GM12878 (cell line): ENCODE results near the gene KEL. TPM values are rescaled to one million over a fixed set of nuclear protein-coding genes. Genes with fewer than 3 reads are reported as not detected.

ENCODE experiments used
- ATAC-seq: fragments of 200-7000 bp; cut with Tn5 transposase; 3 replicates; pipeline ENCODE4 v1.9.1; 2020; ENCODE audit warnings: mild to moderate bottlenecking, moderate library complexity
- BruUV-seq: library from RNA; stranded (reverse); fragments of 400-500 nt; replicated peaks from 2 replicates; lab custom pipeline; 2021; lab: Mats Ljungman, UMichigan
- CTCF ChIA-PET: fragments of 300-600 bp; sonication (Branson Sonifier 250); formaldehyde crosslinking; extraction: SDS; loops from one replicate; lab custom pipeline; 2021; ENCODE audit warnings: inconsistent platforms; lab: Yijun Ruan, JAX
- POLR2A ChIA-PET: fragments of 350-600 bp; formaldehyde crosslinking; extraction: SDS; loops from one replicate; lab custom pipeline; 2021; ENCODE audit warnings: inconsistent platforms; lab: Charles Lee
- RAD21 ChIA-PET: fragments of 300-600 bp; sonication (Branson Sonifier 250); formaldehyde crosslinking; loops from one replicate; lab custom pipeline; 2023; ENCODE audit warnings: antibody characterized with exemption; ENCODE audit not compliant: unreplicated experiment; lab: Charles Lee
- SMC1A ChIA-PET: fragments of 300-600 bp; sonication (Branson Sonifier 250); formaldehyde crosslinking; loops from one replicate; lab custom pipeline; 2023; ENCODE audit not compliant: unreplicated experiment, uncharacterized antibody; lab: Charles Lee
- DNase-seq: peaks from one replicate; pipeline ENCODE4 v3.0.0-alpha.2; 2011; ENCODE audit warnings: low read depth, low spot score
- FAIRE-seq: peaks from 3 replicates; lab custom pipeline; 2011; peaks lifted over from hg19 to GRCh38; lab: Jason Lieb, UNC
- H2AFZ ChIP-seq: 2 replicates; pipeline ENCODE4 v1.6.0; 2011; ENCODE audit warnings: low read depth, low read length, control low read depth; ENCODE audit not compliant: control insufficient read depth
- H3K27ac ChIP-seq: 2 replicates; pipeline ENCODE4 v1.5.1; 2011; ENCODE audit warnings: control low read depth; ENCODE audit not compliant: control insufficient read depth, insufficient read depth
- H3K27me3 ChIP-seq, 2 experiments: replicated peaks in 1 of 2; 2 replicates each; pipeline versions ENCODE4 v1.6.0 to v1.6.1; 2011; ENCODE audit warnings: low read length in 1 of 2; ENCODE audit not compliant: control insufficient read depth in 2 of 2, insufficient read depth in 2 of 2
- H3K36me3 ChIP-seq, 2 experiments: 2 replicates each; pipeline ENCODE4 v1.5.1; 2011; ENCODE audit warnings: low read length in 1 of 2; ENCODE audit not compliant: control insufficient read depth in 2 of 2, insufficient read depth in 2 of 2
- H3K4me1 ChIP-seq: 2 replicates; pipeline ENCODE4 v1.6.1; 2011; ENCODE audit warnings: mild to moderate bottlenecking, low read length, moderate library complexity, mixed read lengths; ENCODE audit not compliant: control insufficient read depth, insufficient read depth
- H3K4me2 ChIP-seq: 2 replicates; pipeline ENCODE4 v1.6.0; 2011; ENCODE audit warnings: control low read depth; ENCODE audit not compliant: control insufficient read depth, insufficient read depth
- H3K4me3 ChIP-seq: fragments of 200-600 bp; sonication (generic); 2 replicates; pipeline ENCODE4 v1.5.1; 2016
- H3K79me2 ChIP-seq: 2 replicates; pipeline ENCODE4 v1.6.0; 2011; ENCODE audit warnings: low read length; ENCODE audit not compliant: control insufficient read depth, insufficient read depth
- H3K9ac ChIP-seq: 2 replicates; pipeline ENCODE4 v1.8.0; 2011; ENCODE audit warnings: low read length, control low read depth, mixed read lengths; ENCODE audit not compliant: control insufficient read depth, insufficient read depth
- H3K9me3 ChIP-seq: replicated peaks from 3 replicates; pipeline ENCODE4 v1.5.1; 2011; ENCODE audit warnings: mild to moderate bottlenecking, low read length; ENCODE audit not compliant: control insufficient read depth, insufficient read depth
- H4K20me1 ChIP-seq: 2 replicates; pipeline ENCODE4 v1.6.0; 2011; ENCODE audit not compliant: control insufficient read depth, insufficient read depth
- BRCA1 ChIP-seq: IDR thresholded peaks from 2 replicates; pipeline ENCODE4 v1.6.1; 2011; ENCODE audit warnings: low read depth, low read length, improper control_type of control experiment
- CBX5 ChIP-seq: sonication (generic); IDR thresholded peaks from 2 replicates; pipeline ENCODE4 v1.6.1; 2016; ENCODE audit warnings: low read depth, moderate library complexity, mild to moderate bottlenecking, inconsistent platforms
- CHD1 ChIP-seq: IDR thresholded peaks from 2 replicates; pipeline ENCODE4 v1.6.1; 2012; ENCODE audit warnings: low read depth, low read length, improper control_type of control experiment
- CHD4 ChIP-seq: fragments of 200-600 bp; sonication (generic); IDR thresholded peaks from 2 replicates; pipeline ENCODE4 v1.6.1; 2016; ENCODE audit warnings: mild to moderate bottlenecking
- HDAC2 ChIP-seq: fragments of 200-600 bp; sonication (generic); IDR thresholded peaks from 2 replicates; pipeline ENCODE4 v1.6.1; 2017
- MTA2 ChIP-seq: fragments of 450-650 bp; IDR thresholded peaks from 2 replicates; pipeline ENCODE4 v1.6.1; 2016; ENCODE audit warnings: low read depth, mild to moderate bottlenecking, moderate library complexity
- MXI1 ChIP-seq: fragments of 150-350 bp; IDR thresholded peaks from 2 replicates; pipeline ENCODE4 v1.6.1; 2011; ENCODE audit warnings: low read depth, mild to moderate bottlenecking, inconsistent platforms, low read length, improper control_type of control experiment
- MYB ChIP-seq: fragments of 150-350 bp; IDR thresholded peaks from 2 replicates; pipeline ENCODE4 v1.6.1; 2014; ENCODE audit warnings: mild to moderate bottlenecking, low read depth, low read length, borderline replicate concordance
- PAX5 ChIP-seq: IDR thresholded peaks from 2 replicates; pipeline ENCODE4 v1.6.1; 2011; ENCODE audit warnings: low read depth, low read length, borderline replicate concordance
- RELA ChIP-seq: fragments of 450-650 bp; IDR thresholded peaks from 2 replicates; pipeline ENCODE4 v1.8.0; 2014; ENCODE audit warnings: borderline replicate concordance; ENCODE audit not compliant: partially characterized antibody
- RUNX3 ChIP-seq: IDR thresholded peaks from 2 replicates; pipeline ENCODE4 v1.6.1; 2012; ENCODE audit warnings: low read length, inconsistent platforms
- SUZ12 ChIP-seq: fragments of 200-600 bp; sonication (generic); IDR thresholded peaks from one replicate; pipeline ENCODE4 v1.6.1; 2018; ENCODE audit warnings: antibody characterized with exemption, mild to moderate bottlenecking; ENCODE audit not compliant: unreplicated experiment
- TCF12 ChIP-seq: IDR thresholded peaks from 2 replicates; pipeline ENCODE4 v1.6.1; 2011; ENCODE audit warnings: low read depth, mild to moderate bottlenecking, low read length
- TCF7 ChIP-seq: IDR thresholded peaks from 2 replicates; pipeline ENCODE4 v1.6.1; 2014; ENCODE audit warnings: antibody characterized with exemption, borderline replicate concordance
- YBX1 ChIP-seq: fragments of 450-650 bp; IDR thresholded peaks from 2 replicates; pipeline ENCODE4 v1.6.1; 2016; ENCODE audit warnings: antibody characterized with exemption
- ZNF217 ChIP-seq: fragments of 450-650 bp; IDR thresholded peaks from 2 replicates; pipeline ENCODE4 v1.6.1; 2017; ENCODE audit warnings: antibody characterized with exemption, mild to moderate bottlenecking
- WGBS: methylation state at CpG from one replicate; pipeline ENCODE4 v1.1.6; 2016; ENCODE audit warnings: low lambda C conversion rate; ENCODE audit not compliant: insufficient replicate concordance, insufficient coverage; ENCODE audit errors: missing lambda C conversion rate; 5-methylcytosine and 5-hydroxymethylcytosine counted together
- in situ Hi-C: fragments of 300-500 bp; cut with MboI; formaldehyde crosslinking; loops from 9 replicates; pipeline ENCODE4 v1.14.3; 2018; ENCODE audit warnings: mixed read lengths
- intact Hi-C: fragments of 100-400 bp; cut with micrococcal nuclease; formaldehyde crosslinking; loops from one replicate; pipeline ENCODE4 v1.14.2; 2022; ENCODE audit not compliant: unreplicated experiment
- polyA plus RNA-seq, 11 experiments: library from polyadenylated mRNA; depleted of rRNA in 4 of 11; unstranded in 6 of 11; stranded (reverse) in 5 of 11; fragments of >200 nt; fragmentation: Nextera tagmentation in 4 of 11; fragmentation: Illumina TruSeq in 1 of 11; extraction: Ambion mirVana in 4 of 11; extraction: Trizol in 1 of 11; gene quantifications; 1 replicate in 1 of 11; 2 replicates in 10 of 11; pipeline versions ENCODE4 v1.2.1 to v1.2.3, GENCODE V29; 2011 to 2016; ENCODE audit warnings: inconsistent platforms in 2 of 11, missing spikeins in 2 of 11, low read depth in 1 of 11
- total RNA-seq, 4 experiments: library from RNA; depleted of rRNA in 3 of 4; stranded (reverse); fragments of >200 nt in 3 of 4; fragmentation: Illumina TruSeq in 1 of 4; extraction: Trizol in 1 of 4; gene quantifications; 2 replicates each; pipeline versions ENCODE4 v1.2.1 to v1.2.3, GENCODE V29; 2013 to 2021

The KEL gene
- total and polyA plus RNA-seq, 10 of the 15 experiments (the other 5 are each of a cell fraction or from before 2014, with no cell fraction given): 0.10 to 0.73 (median 0.23) TPM; not detected in 2

GRCh38 chr7:142950235-142950634 lies 11.9 kb downstream of the KEL start:
- TF ChIP-seq SUZ12 (no peak), CBX5 (no peak), HDAC2 (no peak)
- no peak for ATAC-seq
- no peak for FAIRE-seq
- H3K9ac ChIP-seq: no peak overlapping the region
- ChIA-PET RAD21 (no interaction called here), POLR2A (no interaction called here), SMC1A (no interaction called here), CTCF (interaction anchor here (1.0 kb wide), 1 partner anchor 69 kb away, joined by 3 read pairs; no protein-coding TSS in a partner anchor)
- no peaks in the 10 kb centered on the region for H3K36me3 ChIP-seq
- no TSS peak for BruUV-seq
- no peaks in the 10 kb centered on the region; the same call in 2 of the 3 replicates for H3K9me3 ChIP-seq
- H3K4me1 ChIP-seq: no peaks in the 10 kb centered on the region
- intact Hi-C loops: no loop called here
- H3K79me2 ChIP-seq: no peaks in the 10 kb centered on the region
- H2AFZ ChIP-seq: no peak overlapping the region
- H3K4me2 ChIP-seq: no peak overlapping the region
- no peak overlapping the region for H3K4me3 ChIP-seq
- in situ Hi-C loops: no loop called here
- peaks cover 0 to 4% of the 10 kb centered on the region in 2 experiments; a peak in 2 of 4 replicates for H3K27me3 ChIP-seq
- DNase-seq: no peak
- no peak overlapping the region for H3K27ac ChIP-seq
- H4K20me1 ChIP-seq: no peaks in the 10 kb centered on the region

GRCh38 chr7:142948603-142949002 lies 13.6 kb downstream of the KEL start:
- Histone ChIP-seq H3K36me3 (no peaks in the 10 kb centered on the region), H4K20me1 (no peaks in the 10 kb centered on the region), H3K9ac (no peak overlapping the region), H3K27me3 (peaks cover 0 to 4% of the 10 kb centered on the region in 2 experiments; a peak in 2 of 4 replicates), H3K4me1 (no peaks in the 10 kb centered on the region), H3K9me3 (no peaks in the 10 kb centered on the region; the same call in 2 of the 3 replicates), H2AFZ (no peak overlapping the region), H3K4me2 (no peak overlapping the region), H3K27ac (no peak overlapping the region), H3K79me2 (no peaks in the 10 kb centered on the region)
- in situ Hi-C loops: no loop called here
- ChIA-PET POLR2A (no interaction called here), CTCF (no interaction called here), SMC1A (no interaction called here)
- FAIRE-seq (no peak), ATAC-seq (no peak), DNase-seq (no peak)
- BruUV-seq: no TSS peak
- no peak for TF ChIP-seq TCF7
- TF ChIP-seq CHD1: no peak
- no peak for TF ChIP-seq RUNX3
- no peak for TF ChIP-seq MTA2
- no peak for TF ChIP-seq BRCA1
- no peak for TF ChIP-seq RELA
- no peak for TF ChIP-seq YBX1
- no peak for TF ChIP-seq CHD4
- TF ChIP-seq ZNF217: no peak
- no peak for TF ChIP-seq PAX5
- TF ChIP-seq TCF12: no peak
- TF ChIP-seq MXI1: no peak
- no peak for TF ChIP-seq MYB
- TF ChIP-seq, all 136 proteins: peak for 0
- 54% methylated on average over 4 of the region's 4 CpGs for WGBS
- intact Hi-C loops: no loop called here
- RAD21 ChIA-PET: no interaction called here
- no peak overlapping the region for H3K4me3 ChIP-seq
